GM21576 (cell line): ENCODE results near the gene CXCL17.

Source experiments
- ATAC-seq: cut with Tn5 transposase; IDR thresholded peaks from one replicate; pipeline ENCODE4 v1.9.1; 2021; ENCODE audit warnings: mild to moderate bottlenecking, moderate library complexity; ENCODE audit not compliant: unreplicated experiment

Gene CXCL17

GRCh38 chr19:42424712-42425131 lies 18.0 kb downstream of the CXCL17 start:
- no peak for ATAC-seq

- no peak for ATAC-seq
Observed at GRCh38 chr19:42424345-42424707, 18.4 kb downstream of the CXCL17 start.

GRCh38 chr19:42423462-42424344 lies 19.0 kb downstream of the CXCL17 start:
- peak; percentile 72 for ATAC-seq

GRCh38 chr19:42422901-42423461 lies 19.8 kb downstream of the CXCL17 start:
- peak; percentile 29 for ATAC-seq

- no peak for ATAC-seq
Observed at GRCh38 chr19:42422092-42422900, 20.4 kb downstream of the CXCL17 start.

GRCh38 chr19:42421591-42422031 lies 21.1 kb downstream of the CXCL17 start:
- ATAC-seq, result no peak

GRCh38 chr19:42421101-42421500 lies 21.6 kb downstream of the CXCL17 start:
- ATAC-seq, result no peak

GRCh38 chr19:42420055-42420544 lies 22.6 kb downstream of the CXCL17 start:
- ATAC-seq, result no peak

- ATAC-seq, result no peak
Observed at GRCh38 chr19:42419309-42419708, 23.4 kb downstream of the CXCL17 start.

- ATAC-seq, result no peak
Observed at GRCh38 chr19:42412661-42413076, 30.1 kb downstream of the CXCL17 start.

GRCh38 chr19:42412227-42412626 lies 30.5 kb downstream of the CXCL17 start:
- no peak for ATAC-seq

GRCh38 chr19:42411581-42412178 lies 31.1 kb downstream of the CXCL17 start:
- ATAC-seq, result no peak

- ATAC-seq, result no peak
Observed at GRCh38 chr19:42410371-42410770, 32.4 kb downstream of the CXCL17 start.

- ATAC-seq, result no peak
Observed at GRCh38 chr19:42409477-42409876, 33.3 kb downstream of the CXCL17 start.

- no peak for ATAC-seq
Observed at GRCh38 chr19:42407816-42408175, 35.0 kb downstream of the CXCL17 start.

GRCh38 chr19:42407085-42407815 lies 35.5 kb downstream of the CXCL17 start:
- no peak for ATAC-seq

- no peak for ATAC-seq
Observed at GRCh38 chr19:42406111-42406510, 36.6 kb downstream of the CXCL17 start.

GRCh38 chr19:42403586-42403985 lies 39.2 kb downstream of the CXCL17 start:
- no peak for ATAC-seq

GRCh38 chr19:42402376-42403116 lies 40.2 kb downstream of the CXCL17 start:
- no peak for ATAC-seq
